T-helper 1 cell (primary cell): ENCODE data around the gene TBL2.
"Not testable (repeated sequence)": the region's sequence is repeated elsewhere in the genome, so short reads cannot be mapped to it uniquely, and the experiment has no call there.

ENCODE experiments used
- DNase-seq, 5 donors: peaks; one replicate each; pipeline ENCODE4 v3.0.0-alpha.2; 2012 to 2020
- total RNA-seq, 4 donors: gene quantifications; one replicate each; lab custom pipeline; 2026; lab: John Stamatoyannopoulos, UW

TBL2 gene, protein sequence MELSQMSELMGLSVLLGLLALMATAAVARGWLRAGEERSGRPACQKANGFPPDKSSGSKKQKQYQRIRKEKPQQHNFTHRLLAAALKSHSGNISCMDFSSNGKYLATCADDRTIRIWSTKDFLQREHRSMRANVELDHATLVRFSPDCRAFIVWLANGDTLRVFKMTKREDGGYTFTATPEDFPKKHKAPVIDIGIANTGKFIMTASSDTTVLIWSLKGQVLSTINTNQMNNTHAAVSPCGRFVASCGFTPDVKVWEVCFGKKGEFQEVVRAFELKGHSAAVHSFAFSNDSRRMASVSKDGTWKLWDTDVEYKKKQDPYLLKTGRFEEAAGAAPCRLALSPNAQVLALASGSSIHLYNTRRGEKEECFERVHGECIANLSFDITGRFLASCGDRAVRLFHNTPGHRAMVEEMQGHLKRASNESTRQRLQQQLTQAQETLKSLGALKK
- total RNA-seq, result 8.7 to 19.8 (median 17.0) reads per million in 4 donors

DNA sequence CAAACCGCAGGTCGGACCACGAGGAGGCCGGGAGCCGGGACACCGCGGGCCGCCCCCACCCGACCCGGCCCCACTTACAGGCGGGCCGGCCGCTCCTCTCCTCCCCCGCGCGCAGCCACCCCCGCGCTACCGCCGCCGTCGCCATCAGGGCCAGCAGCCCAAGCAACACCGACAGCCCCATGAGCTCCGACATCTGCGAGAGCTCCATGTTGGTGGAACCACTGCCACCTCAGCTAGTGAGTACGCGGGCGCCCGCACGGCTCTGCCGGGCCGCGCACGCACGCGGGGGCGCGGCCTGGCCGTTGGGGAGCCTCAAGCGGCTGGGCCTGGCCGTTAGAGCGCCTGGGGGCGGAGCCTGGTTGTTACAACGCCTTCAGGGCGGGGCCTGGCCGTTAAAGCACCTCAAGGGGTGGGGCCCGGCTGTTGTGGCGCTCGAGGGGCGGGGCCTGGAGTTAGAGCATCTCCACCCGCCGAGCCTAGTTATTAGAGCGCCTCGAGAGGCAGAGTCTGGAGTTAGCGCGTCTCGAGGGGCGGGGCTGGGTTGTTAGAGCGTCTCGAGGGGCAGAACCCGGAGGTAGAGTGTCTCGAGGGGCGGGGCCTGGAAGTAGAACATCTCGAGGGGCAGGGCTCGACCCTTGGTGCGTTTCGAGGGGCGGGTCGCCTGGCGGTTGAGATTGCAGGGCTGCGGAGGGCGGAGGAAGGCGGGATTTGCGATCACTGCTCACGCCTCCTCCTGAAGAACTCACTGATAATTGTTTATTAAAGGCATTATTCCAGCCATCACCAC, at the start of gene TBL2:
Gene TBL2, minus strand, starts transcription at position 238 of the 787 bp plus-strand sequence. Its CDS starts 30 bp downstream, at position 208.
- peak; percentile 98 to 99 (median 99) for DNase-seq

DNA sequence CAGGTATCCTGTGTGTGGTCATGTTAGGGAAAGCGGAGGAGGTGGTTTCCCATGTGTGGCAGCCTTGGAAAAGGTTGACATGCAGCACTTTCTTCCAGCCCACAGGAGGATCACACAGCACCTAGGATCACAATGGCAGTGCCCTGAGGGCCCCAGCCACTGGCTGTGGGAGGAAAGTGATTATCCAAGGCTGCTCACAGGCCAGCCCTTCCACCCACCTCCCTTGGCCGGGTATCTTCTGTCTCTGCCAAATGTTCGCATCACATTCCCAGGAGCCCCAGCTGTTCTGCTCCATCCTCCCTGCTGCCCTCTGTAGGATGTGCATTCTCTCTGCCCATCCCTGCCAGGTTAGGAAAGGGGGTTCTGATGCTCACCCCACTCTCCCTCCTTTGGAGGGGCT, 48.4 kb upstream of the TBL2 start:
- no peak for DNase-seq

DNA sequence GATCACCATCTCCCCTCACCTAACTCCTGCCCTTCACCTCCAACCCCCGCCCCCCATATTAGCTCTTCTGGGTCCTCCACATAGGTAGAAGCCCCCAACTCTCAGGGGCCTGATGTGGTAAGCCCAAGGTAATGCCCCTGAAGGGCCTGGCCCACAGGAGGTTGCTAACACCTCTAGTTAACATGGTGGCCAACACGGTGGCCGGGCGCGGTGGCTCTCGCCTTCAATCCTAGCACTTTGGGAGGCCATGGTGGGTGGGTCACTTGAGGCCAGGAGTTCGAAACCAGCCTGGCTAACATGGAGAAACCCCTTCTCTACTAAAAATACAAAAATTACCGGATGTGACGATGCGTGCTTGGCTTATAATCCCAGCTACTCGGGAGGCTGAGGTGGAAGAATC, 46.9 kb upstream of the TBL2 start:
- no peak for DNase-seq

DNA sequence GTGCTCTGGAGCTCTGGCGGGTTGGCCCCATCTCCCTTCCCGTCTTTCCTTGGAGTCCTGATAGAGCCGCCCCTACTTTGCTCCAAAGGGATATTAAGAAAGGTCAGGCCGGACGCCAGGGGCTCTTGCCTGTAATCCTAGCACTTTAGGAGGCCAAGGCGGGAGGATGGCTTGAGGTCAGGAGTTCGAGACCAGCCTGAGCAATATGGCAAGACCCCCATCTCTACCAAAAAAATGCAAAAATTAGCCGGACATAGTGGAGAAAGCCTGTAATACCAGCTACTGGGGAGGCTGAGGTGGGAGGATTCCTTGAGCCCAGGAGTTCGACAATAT, 46.3 kb upstream of the TBL2 start:
- DNase-seq, result no peak

DNA sequence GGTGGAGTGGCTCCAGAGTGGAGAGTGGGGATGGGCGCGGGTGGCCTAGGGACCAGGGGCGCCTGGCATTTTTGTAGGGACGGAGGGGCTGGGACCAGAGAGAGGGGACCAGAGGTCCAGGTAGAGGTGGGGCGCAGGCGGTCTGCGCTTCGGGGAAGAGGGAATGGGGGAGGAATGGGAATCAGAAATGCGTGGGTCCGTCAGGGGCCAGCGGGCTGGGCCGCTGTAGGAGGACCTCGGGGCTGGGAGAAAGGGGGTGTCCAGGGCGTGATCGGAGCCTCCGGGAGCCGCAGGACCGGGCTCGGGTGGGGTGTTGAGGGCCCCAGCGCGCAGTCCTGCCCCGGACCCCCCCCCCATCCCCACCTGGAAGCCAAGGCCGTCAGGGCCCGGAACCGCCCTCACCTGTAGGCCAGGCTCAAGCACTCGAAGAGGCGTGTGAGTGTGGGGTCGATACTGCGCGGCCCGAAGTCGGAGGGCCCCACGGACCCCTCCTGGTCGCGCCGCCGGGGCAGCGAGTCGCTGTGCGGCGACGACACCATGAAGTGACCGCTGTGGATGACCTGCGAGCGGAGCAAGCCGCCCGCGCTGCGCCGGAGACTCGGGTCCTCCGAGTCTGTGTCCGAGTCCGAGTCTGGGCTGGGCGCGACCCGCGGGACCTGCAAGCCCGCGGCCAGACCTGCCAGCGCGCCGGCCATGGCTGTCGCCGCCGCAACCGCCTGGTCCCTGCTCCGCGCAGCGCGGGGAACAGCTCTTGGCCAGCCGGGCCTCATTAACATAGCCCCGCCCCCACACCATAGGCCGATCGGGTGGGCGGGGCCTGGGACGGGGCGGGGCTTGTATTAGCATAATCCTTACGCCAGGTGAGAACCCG, 45.7 kb upstream of the TBL2 start, which contains the start of gene MLXIPL:
Gene MLXIPL, minus strand, starts transcription at position 725 of the 871 bp plus-strand sequence. Its CDS starts 30 bp downstream, at position 695.
- DNase-seq, result peak; percentile 27 to 50 (median 47)

DNA sequence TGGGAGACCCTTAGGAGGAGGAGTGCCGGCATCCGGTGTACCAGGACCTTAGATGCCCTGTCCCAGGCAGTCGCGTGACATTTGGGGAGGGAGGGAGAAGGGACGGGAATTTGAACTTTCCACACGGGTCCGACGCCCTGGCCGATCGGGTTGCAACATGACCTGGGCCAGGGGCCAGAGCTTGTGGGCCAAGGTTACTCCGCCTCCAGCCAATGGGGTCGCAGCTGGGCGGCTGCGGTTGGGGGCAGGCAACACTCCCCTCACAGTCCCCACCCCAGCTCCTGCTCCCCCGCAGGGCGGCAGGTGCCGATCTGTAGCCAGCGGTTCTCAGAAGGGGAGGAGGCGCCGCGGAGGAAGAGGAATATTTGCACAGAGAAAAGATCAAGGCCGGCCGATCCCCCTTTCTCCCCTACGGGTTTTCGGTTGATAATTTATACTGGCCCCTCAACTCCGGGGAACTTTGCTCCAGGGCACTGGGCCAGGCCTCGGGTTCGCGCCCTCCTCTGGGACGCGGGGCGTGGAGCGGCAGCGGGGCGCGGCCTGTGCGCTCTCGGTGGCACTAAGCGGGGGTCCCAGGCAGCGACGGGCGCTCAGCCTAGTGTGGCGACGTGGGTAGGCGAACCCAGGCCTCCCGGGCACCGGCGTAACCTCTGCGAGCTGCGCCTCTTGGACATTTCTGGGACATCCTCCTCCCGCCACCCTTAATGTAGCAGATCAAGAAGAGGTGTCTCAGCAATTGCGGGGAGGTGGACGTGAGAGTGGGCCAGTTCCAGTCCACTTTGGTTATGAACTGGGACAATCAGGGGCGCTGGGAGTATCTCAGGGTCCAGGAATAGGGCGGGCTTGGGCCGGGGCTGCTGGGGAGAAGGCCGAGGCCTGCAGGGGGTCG, 44.8 kb upstream of the TBL2 start:
- DNase-seq, result no peak

DNA sequence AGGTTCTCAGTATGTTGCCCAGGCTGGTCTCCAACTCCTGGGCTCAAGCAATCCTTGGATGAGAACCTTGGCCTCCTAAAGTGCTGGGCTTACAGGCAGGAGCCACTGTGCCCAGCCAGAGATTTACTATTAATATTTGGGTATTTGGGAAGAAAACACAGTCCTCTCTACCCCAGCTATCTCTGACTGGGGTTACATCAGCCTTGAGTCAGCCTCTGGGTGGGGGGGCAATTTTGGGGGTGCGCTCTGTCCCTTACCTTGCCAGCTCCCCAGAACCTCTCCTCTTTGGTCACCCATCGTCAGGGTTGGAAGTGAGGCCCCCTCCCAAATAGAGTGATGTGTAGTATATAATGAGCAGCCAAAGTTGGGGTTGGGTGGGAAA, 44.1 kb upstream of the TBL2 start:
- DNase-seq, result no peak

DNA sequence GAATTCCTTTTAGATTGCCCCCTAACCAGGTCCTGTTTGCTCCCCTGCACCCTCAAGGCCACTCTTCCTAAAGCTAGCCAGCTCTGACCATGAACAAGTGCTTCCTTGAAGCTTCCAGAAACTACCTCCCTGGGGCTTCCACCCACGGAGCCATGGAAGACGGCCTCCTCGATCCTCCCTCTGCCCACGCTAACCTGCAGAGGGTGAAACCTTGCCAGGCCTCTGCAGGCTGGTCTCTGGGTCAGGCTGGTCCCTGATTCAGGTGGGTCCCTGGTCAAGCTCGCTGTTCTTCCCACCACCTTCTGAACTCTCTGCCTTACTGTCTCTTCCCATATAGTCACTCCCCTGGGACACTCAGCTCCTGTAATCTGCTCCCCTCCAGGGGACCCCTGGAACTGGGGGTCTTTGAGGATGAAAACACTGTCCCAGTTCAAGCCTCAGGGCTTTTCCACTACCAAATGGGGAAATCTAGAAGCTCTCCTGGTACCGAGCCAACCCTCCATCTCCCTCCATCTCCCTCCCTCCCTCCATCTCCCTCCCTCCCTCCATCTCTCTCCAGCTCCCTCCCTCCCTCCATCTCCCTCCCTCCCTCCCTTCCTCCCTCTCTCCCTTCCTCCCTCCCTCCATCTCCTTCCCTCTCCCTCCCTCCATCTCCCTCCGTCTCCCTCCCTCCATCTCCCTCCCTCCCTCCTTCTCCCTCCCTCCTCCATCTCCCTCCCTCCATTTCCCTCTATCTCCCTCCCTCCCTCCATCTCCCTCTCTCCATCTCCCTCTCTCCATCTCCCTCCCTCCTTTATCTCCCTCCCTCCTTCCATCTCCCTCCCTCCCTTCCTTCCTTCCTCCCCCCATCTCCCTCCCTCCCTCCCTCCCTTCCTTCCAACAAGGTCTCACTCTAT, 43.0 kb upstream of the TBL2 start:
- no peak for DNase-seq

DNA sequence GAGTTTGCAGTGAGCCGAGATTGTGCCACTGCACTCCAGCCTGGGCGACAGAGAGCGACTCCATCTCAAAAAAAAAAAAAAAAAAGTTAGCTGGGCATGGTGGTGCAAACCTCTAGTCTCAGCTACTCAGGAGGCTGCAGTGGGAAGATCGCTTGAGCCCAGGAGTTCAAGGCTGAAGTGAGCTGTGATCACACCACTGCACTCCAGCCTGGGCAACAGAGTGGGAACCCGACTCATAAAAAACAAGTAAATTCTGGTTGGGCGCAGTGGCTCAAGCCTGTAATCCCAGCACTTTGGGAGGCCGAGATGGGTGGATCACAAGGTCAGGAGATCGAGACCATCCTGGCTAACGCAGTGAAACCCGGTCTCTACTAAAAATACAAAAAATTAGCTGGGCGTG, 41.0 kb upstream of the TBL2 start:
- not testable (repeated sequence) for DNase-seq

DNA sequence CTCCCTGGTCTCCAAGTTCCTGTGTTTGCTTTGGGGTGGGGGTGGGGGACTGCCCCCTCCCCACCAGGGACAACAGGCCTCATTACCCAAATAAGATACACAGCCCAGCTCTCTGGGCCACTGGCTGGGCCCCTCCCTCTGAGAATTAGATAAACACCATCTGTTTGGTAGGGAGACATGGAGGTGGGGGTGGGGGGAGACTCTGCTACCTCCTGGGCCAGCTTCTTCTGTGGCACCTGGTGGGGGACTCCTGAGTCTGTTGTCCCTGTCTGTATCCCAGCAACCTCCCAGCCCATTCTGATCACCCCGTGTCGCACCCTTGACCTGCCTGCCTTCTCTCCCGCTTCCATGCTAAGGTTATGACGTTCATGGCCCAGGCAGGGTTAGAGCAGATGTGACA, 40.2 kb upstream of the TBL2 start:
- DNase-seq, result no peak

DNA sequence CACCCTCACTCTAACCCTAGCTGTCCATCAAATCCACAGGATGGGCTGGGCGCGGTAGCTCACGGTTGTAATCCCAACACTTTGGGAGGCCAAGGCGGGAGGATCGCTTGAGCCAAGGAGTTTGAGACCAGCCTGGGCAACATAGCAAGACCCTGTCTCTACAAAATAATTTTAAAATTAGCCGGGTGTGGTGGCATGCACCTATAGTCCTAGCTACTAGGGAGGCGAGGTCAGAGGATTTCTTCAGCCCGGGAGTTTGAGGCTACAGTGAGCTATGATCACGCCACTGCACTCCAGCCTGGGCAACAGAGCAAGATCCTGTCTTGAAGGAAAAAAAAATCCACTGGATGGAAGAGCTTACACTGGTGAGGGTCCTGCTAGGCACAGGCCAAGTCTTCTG, 39.1 kb upstream of the TBL2 start:
- not testable (repeated sequence) for DNase-seq

DNA sequence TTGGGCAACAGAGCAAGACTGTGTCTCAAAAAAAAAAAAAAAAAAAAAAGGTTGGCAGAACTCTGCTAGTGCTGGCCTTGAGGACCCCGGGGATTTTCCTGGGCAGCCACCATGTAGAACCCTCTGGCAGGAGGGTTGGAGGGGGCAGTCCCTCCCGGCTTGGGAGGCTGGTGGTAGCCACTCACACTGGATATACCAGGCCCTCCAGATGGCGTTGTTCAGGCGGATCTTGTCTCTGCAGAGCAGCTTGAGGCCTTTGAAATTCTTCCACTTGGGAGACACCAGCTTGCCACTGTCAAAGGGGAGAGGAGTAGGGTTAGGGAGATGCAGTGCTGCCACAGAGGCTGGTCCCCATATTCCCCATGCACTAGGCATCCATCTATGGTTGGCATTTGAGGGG, 37.5 kb upstream of the TBL2 start:
- no peak for DNase-seq

DNA sequence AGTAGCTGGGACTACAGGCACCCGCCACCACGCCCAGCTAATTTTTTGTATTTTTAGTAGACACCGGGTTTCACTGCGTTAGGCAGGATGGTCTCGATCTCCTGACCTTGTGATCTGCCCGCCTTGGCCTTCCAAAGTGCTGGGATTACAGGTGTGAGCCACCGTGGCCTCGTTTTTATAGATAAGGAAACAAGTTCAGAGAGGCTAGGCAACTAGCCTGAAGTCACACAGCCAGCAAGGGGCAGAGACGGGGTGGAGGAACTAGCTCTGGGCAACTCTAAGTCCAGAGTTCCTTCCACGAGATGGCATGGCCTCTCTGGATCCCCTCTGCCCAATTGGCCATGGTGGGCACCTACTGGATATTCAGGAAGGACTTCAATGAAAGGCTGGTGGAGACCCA, 36.6 kb upstream of the TBL2 start:
- not testable (repeated sequence) for DNase-seq

DNA sequence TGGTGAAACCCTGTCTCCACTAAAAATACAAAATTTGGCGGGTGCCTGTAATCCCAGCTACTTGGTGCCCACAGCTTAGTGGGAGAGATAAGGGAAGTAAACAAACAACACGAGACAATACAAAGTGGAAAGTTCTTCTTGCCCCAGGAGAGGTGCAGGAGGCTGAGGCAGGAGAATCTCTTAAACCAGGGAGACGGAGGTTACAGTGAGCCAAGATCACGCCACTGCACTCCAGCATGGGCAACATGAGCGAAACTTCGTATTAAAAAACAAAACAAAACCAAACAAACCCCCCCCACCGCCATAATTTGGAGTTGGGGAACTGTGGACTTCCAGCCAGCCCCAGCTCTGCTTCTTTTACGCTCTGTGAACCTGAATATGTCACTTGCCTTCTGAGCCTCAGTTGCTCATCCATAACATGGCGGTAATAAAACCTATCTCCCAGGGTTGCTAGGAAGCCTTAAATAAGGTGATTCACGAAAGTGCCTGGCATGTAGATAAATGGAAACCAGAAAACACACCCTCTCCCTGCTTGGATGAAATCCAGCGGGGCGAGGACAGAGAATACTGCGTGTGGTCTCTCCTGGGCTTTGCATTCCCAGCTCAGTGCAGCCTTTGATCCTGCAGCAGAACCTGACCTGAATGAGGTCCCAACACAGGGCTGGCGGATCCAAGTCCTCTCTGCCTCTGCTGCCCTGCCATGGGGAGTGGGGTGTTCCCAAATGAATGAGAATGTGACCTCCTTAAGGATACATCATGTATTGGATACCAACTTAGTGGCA, 35.8 kb upstream of the TBL2 start:
- DNase-seq, result no peak

DNA sequence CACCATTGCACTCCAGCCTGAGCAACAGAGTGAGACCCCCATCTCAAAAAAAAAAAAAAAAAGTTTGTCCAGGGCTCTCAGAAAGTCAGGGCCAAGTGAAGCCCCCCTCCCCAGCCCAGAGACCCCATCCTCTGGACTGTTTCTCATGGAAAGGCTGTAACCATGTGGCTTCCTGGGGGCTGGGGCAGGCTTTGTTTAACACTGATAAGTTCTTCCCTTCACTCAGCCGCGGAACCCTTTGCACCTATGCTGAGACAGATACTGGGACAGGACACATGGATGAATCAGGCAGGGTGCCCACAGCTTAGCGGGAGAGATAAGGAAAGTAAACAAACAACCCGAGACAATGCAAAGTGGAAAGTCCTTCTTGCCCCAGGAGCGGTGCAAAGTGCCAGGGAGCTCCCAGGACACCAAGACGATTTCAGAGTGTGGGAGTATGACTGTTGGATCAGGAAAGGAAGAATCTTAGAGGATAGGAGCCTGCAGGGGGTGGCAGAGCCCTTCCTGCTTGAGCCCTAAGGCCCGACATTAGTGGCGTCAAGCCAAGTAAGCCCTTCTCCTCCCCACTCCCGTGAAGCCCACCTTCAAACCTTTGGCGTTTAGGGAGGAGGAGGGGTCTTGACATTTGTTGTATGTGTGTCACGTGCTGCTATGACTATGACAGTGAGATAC, 34.4 kb upstream of the TBL2 start:
- DNase-seq, result no peak

DNA sequence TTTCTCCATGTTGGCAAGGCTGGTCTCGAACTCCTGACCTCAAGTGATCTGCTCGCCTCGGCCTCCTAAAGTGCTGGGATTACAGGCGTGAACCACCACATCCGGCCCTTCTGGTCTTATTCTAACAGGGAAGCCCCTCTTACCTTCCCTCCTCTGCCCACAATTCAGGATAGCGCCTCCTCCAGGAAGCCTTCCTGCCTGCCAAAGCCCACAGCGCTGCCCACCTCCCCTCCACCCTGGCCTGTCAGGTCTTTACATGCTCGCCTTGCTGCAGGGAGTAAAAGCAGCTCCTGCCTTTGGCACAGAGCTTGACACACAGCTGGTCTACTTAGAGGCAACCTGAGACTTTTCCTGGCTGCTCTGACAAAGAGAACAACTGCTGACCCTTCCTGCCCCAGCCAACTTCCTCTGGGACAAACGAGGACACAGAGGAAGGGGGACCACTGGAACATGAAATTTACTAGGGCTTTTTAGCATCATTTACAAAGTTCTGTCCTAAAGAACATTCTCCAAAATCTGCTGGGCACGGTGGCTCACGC, 32.7 kb upstream of the TBL2 start:
- no peak for DNase-seq

DNA sequence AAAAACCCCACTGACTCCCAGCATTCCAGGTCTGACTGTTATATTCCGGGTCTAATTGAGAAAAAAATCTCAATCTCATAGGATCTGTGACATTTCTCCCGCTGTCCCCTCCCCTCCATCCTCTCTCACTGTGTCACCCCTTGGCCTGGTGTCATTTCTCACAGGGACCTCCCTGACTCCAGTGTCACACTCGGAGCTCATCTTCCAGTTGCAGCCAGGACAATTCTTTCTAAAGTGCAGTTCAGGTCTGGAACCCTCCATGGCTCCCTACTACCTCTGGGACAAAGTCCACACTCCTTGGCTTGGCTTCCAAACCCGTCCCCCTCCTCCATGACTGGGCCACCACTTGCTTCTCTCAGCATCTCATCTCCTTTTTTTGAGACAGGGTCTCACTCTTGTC, 31.7 kb upstream of the TBL2 start:
- no peak for DNase-seq

DNA sequence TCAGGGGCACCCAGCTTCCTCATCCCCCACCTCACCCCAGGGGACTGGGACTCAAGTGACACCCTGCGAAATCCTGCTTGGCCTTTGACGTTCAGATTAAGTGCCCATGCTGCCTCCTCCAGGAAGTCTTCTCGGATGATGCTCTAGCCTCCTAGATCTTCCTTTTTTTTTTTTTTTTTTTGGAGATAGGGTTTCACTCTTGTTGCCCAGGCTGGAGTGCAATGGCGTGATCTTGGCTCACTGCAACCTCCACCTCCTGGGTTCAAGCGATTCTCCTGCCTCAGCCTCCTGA, 29.3 kb upstream of the TBL2 start:
- DNase-seq, result not testable (repeated sequence)
